Cardiac fibroblast (primary cell): ENCODE measurements around the gene SCN4A.
A peak's percentile ranks its signal among the peaks of the same experiment; 100 is the strongest.

Source experiments
- DNase-seq, 2 donors: peaks; one replicate each; pipeline versions ENCODE4 v3.0.0 to v3.0.0-alpha.2; 2010; ENCODE audit warnings: low read depth in 2 of 2
- H3K4me3 ChIP-seq, 2 donors: replicated peaks in 1 of 2; 1 replicate in 1 of 2; 2 replicates in 1 of 2; pipeline ENCODE4 v1.5.1; 2011; ENCODE audit warnings: low read depth in 2 of 2, low read length in 2 of 2, mild to moderate bottlenecking in 2 of 2, moderate library complexity in 1 of 2
- TF ChIP-seq, protein P1 (sequence below): IDR thresholded peaks from one replicate; pipeline ENCODE4 v1.5.1; 2011; ENCODE audit warnings: low read depth, mild to moderate bottlenecking, low read length, inconsistent platforms

Gene SCN4A

GRCh38 chr17:63945784-63946439, 26.8 kb downstream of the SCN4A start:
- TF ChIP-seq, protein P1, sequence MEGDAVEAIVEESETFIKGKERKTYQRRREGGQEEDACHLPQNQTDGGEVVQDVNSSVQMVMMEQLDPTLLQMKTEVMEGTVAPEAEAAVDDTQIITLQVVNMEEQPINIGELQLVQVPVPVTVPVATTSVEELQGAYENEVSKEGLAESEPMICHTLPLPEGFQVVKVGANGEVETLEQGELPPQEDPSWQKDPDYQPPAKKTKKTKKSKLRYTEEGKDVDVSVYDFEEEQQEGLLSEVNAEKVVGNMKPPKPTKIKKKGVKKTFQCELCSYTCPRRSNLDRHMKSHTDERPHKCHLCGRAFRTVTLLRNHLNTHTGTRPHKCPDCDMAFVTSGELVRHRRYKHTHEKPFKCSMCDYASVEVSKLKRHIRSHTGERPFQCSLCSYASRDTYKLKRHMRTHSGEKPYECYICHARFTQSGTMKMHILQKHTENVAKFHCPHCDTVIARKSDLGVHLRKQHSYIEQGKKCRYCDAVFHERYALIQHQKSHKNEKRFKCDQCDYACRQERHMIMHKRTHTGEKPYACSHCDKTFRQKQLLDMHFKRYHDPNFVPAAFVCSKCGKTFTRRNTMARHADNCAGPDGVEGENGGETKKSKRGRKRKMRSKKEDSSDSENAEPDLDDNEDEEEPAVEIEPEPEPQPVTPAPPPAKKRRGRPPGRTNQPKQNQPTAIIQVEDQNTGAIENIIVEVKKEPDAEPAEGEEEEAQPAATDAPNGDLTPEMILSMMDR = no peak
- DNase-seq = no peak
- no peak overlapping the region for H3K4me3 ChIP-seq

DNA sequence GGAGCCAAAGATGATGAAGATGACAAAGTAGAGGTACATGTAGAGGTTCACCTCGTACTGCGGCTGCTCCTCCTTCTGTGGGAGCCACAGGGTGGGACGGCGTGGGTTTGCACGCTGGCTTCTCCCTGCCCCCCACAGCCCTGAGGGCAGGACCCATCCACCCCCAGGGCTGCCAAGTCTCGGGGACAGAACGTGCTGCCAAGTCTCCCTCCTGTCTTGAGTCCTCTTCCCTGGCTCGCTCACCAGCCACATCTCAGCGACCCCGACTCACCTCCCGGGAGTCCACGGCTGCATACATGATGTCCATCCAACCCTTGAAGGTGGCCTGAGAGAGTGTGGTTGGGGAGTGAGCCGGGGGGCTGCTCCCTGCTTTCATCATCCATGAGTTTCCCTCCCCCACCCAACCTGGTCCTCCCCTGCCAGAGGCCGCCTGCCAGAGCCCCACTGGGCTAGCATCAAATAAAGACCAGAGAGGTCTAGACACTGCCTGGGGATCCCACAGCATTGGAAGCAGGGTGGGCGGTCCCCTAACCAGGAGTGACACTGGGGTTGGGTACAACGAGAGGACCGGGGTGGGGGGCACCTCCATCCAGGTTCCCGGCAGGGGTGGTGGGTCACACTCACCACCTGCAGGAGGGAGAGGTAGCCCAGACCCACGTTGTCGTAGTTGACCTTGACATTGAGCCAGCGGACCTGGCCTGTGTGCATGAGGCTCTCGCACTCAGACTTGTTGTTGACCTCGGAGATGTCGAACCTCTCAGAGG, 27.8 kb downstream of the SCN4A start:
- no peak overlapping the region for H3K4me3 ChIP-seq
- TF ChIP-seq, protein P1 = no peak
- DNase-seq = no peak

DNA sequence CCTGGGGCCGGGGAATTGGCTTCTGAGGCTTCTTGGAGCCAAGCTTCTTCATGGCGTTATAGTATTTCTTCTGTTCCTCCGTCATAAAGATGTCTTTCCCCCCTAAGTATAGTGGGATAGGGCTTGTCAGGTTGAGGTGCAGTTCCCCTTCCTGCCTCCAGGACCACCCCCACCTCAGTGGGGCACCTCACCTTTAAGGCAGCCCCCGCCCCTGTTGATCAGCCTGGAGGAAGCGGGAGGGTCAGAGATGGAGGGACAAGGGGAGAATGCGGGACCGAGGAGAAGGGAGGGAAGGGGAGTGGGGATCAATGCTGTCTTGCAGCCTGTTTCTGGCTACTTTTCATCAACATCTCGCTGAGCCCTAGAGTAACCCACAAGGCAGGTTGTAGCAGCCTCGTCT, 29.0 kb downstream of the SCN4A start:
- TF ChIP-seq, protein P1 = peak; percentile 13

GRCh38 chr17:63942309-63942985, 30.3 kb downstream of the SCN4A start:
- TF ChIP-seq, protein P1 = no peak
- no peak for DNase-seq
- no peak overlapping the region for H3K4me3 ChIP-seq

More for the DNA sequence above, 29.0 kb downstream of the SCN4A start:
- no peak for DNase-seq
- no peak overlapping the region for H3K4me3 ChIP-seq

DNA sequence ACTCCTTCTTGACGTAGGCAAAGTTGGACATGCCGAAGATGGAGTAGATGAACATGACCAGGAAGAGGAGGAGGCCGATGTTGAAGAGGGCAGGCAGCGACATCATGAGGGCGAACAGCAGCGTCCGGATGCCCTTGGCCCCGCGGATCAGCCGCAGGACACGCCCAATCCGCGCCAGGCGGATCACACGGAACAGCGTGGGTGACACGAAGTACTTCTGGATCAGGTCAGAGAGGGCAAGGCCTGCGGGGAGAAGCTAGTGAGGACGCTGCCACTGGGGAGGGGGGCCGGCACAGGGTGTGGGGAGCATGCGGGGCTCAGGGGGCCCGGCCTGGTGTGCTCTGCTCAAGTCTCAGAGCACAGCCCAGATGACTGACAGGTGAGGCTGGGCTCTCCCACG, 31.0 kb downstream of the SCN4A start:
- DNase-seq = no peak
- no peak overlapping the region for H3K4me3 ChIP-seq
- TF ChIP-seq, protein P1 = no peak

DNA sequence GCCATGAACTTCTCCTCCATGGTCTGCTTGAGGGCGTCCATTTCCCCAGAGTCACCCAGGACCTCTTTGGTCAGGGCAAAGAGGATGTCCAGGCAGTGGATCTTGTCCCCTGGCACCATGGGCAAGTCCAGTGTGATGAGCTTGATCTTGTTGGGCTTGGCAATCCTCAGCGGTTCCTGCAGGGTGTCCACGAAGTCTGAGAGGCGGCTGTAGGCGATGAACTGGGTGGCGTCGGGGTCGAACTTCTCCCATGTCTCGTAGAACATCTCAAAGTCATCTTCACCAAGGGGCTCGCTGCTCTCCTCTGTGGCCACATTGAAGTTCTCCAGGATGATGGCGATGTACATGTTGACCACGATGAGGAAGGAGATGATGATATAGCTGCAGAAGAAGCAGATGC, 31.6 kb downstream of the SCN4A start:
- DNase-seq = no peak
- no peak overlapping the region for H3K4me3 ChIP-seq
- TF ChIP-seq, protein P1 = no peak
